Stimulated activated CD8-positive, alpha-beta memory T cell treated with anti-CD3 and anti-CD28 coated beads, Interleukin-15, amount 100 ng/mL, for 1 hour (primary cell): ENCODE measurements around the gene REST.

Experiments
- DNase-seq: peaks from one replicate; pipeline ENCODE4 v3.0.0-alpha.2; 2020; ENCODE audit warnings: low read depth

REST gene

DNA sequence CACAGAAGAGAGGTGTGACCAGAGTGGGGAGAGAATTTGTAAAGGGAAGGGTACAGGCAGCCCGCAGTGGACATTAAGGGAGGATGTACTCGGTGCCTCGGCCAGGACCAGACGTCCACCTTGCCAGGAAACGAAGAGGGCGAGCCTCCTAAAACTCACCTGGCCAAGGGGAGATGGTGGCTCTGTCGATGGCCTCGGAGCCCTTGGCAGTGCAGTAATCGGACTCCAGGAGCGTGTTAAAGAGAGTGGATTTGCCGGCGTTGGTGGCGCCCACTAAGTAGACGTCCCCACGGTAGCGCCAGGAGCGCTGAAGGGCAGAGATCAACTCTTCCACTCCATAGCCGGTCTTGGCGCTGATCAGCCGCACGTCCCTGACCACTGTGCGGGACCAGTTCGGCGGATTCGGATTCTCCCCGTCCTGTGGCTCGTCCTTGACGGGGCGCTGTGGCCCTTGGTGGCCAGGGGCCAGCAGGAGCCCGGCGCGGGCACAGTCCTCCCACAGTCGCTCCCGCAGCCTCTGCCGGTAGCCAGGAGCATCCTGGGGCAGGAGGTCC, 68.7 kb downstream of the REST start:
- no peak for DNase-seq

DNA sequence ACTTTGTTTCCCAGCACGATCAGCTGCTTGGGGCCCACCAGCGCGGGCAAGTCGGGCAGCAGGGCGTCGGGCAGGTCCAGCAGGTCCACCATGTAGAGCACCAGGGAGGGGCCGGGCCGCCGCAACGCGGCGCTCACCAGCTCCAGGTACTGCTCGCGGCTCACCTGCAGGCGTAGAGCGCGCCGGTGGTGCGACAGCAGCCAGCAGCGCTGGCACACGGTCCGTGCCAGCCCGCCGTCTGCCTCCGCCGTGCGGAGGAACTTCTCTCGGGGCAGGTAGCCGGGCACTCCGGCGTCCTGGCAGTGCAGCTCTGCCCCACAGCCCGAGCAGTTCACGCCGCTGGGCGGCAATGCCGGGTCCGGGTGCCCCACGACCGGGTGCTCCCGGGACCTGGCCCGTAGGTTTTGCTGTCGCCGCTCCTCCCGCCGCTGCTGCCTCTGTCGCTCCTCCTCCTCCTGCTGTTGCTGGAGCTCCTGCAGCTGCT, 69.2 kb downstream of the REST start:
- peak; percentile 2 for DNase-seq

DNA sequence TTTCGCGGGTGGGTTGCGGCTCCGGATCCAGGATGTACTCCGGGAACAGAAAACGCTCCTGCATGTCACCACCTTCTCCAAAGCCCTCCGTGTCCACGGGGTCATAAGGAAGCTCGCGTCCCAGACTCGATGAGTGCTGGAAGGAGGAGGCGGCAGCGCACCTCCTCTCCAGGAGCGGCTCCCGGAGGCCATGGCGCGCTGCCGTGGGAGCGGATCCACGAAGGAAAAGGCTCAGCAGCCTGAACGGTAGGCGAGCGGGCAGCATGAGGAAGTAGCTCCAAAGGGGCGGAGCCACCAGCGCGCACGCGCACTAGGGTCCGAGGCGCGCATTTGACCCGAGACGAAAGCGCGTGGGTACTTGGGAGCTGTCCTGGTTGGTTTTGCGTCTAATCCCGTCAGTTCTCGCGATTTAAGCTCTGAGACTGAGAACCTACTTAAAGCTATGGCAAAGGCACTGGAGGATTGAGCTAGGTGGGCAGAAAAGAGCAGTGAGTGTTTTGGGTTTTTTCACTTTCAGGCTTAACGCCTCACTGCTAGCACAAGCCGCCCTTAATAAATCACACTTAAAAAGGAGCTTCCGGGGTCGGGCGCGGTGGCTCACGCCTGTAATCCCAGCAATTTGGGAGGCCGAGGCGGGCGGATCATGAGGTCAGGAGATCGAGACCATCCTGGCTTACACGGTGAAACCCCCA, 69.8 kb downstream of the REST start, which contains the start of gene NOA1:
Gene NOA1 (minus strand): TSS at position 286 of the 692 bp plus-strand sequence. CDS start 21 bp downstream, at position 265.
- peak; percentile 92 for DNase-seq

DNA sequence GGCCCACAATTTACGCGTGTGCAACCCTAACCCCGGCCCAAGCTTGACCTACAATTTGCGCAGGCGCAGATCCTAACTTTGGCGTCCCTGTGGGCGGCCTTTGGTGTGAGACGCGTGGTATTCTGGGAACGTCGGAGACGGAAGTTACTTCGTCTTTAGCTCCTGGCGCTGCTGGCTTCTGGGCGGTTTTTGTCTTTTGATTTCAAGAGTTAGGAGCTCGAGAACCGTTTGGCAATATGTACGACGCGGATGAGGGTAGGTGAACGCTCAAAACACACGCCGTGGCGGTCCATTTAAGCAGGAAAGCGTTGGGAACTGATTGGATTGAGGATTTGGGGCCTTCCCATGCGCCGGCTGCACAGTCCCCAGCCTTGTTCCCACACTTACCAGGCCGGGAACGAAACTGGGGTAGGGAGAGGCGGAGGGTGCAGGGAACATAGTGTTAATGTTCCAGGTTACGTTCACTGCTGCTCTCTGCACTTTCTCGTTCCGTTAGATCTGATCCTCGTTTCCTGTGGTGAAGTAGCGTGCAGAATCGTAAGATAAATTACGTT, 71.1 kb downstream of the REST start, which contains the start of gene POLR2B:
Gene POLR2B (plus strand): TSS at position 147 of the 554 bp plus-strand sequence. CDS start 90 bp downstream, at position 237.
- DNase-seq, result peak; percentile 72

DNA sequence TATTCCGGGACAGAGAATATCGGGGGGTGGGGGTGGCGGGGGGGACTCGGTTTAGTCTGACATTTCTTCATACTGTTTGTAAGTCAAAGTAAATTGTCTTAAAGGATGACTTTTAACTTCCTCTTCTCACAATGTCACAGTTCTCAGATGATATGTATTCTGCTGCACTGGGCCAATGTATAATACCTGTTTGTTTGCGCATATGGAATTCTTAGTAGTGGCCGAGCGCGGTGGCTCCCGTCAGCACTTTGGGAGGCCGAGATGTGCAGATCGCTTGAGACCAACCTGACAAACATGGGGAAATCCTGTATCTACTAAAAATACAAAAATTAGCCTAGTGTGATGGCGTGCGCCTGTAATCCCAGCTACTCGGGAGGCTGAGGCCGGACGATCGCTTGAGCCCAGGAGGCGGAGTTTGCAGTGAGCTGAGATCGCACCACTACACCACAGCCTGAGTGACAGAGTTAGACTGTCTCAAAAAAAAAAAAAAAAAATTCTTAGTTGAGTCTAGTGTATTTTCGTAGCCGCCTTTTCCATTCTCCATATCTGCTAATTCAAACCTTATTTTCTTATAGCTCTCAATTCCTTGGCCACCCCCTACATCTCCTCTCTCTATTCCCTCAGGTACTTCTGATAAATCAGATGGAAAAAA, 71.8 kb downstream of the REST start:
- peak; percentile 13 for DNase-seq

GRCh38 chr4:56981795-56982201, 74.1 kb downstream of the REST start:
- DNase-seq, result no peak

DNA sequence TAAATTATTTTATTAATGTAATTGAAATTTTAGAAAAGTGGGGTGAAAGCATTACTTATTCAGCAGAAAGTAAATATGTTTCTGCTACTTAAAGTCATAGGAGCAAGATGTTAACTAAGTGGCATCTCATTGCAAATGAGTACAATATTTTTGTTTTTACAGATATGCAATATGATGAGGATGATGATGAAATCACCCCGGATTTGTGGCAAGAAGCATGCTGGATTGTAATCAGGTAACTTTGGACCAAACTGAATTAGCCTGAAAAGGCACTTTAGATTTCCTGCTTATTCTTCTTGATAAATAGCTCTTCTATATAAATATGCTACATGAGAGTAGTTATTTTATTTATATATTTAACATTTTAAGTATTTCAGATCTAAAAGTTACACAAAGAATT, 78.5 kb downstream of the REST start:
- DNase-seq, result no peak

GRCh38 chr4:56986952-56987351, 79.3 kb downstream of the REST start:
- DNase-seq, result no peak

- DNase-seq, result no peak
Observed at GRCh38 chr4:56990109-56990905, 82.6 kb downstream of the REST start.

- DNase-seq, result no peak
Observed at GRCh38 chr4:56995525-56995924, 87.8 kb downstream of the REST start.

DNA sequence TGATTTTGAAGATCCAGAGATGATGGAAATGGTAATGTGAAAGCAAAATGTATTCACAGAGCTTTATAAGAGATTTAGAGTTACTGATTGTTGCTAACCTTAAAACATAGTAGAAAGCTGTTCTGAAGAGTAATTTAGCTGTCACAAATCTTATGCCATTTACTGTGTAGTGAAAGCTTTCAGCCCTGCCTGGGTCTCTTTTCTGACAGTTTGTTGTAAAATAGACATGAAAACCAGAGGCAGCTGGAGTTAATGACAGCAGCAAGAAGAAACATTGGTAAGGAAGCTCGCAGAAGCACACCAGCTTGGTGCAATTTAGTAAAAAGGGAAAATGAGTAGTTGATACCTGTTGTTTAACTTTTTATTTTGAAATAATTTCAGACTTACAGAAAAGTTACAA, 92.1 kb downstream of the REST start:
- no peak for DNase-seq

- DNase-seq, result no peak
Observed at GRCh38 chr4:57013543-57014120, 105.9 kb downstream of the REST start.
